HepG2 (cell line): Measurements from ENCODE around the gene CAMTA1. TPM values are rescaled to one million over a fixed set of nuclear protein-coding genes. Genes with fewer than 3 reads are reported as not detected.
A peak's percentile ranks its signal among the peaks of the same experiment; 100 is the strongest.

Source experiments
- ATAC-seq: fragments of 200-7000 bp; cut with Tn5 transposase; 3 replicates; pipeline ENCODE4 v1.9.1; 2020; ENCODE audit warnings: mild to moderate bottlenecking, moderate library complexity
- BruUV-seq: library from RNA; stranded (reverse); fragments of 400-500 nt; replicated peaks from 2 replicates; lab custom pipeline; 2021; lab: Mats Ljungman, UMichigan
- CTCF ChIA-PET: fragments of 300-600 bp; formaldehyde crosslinking; extraction: SDS; loops from one replicate; lab custom pipeline; 2021; ENCODE audit warnings: low total read pairs, inconsistent platforms, low intra/inter-chr PET ratio; lab: Yijun Ruan, JAX
- POLR2A ChIA-PET: fragments of 350-600 bp; sonication (Branson Sonifier 250); formaldehyde crosslinking; loops from one replicate; lab custom pipeline; 2020; ENCODE audit warnings: antibody characterized with exemption, inconsistent platforms; lab: Yijun Ruan, JAX
- DNase-seq: peaks from one replicate; pipeline ENCODE4 v3.0.0-alpha.2; 2015; ENCODE audit warnings: low spot score
- FAIRE-seq: peaks from 3 replicates; lab custom pipeline; 2011; peaks lifted over from hg19 to GRCh38; lab: Jason Lieb, UNC
- H2AFZ ChIP-seq: one replicate; pipeline ENCODE4 v1.6.1; 2011; ENCODE audit warnings: low read length, inconsistent platforms
- H3K27ac ChIP-seq: fragments of 300-600 bp; 3 replicates; pipeline ENCODE4 v1.8.0; 2011; ENCODE audit warnings: mixed run types, mild to moderate bottlenecking, mixed read lengths, low read length, inconsistent platforms; ENCODE audit not compliant: insufficient read depth; ENCODE audit errors: extremely low read length
- H3K27me3 ChIP-seq, 2 experiments: fragments of 200-600 bp in 1 of 2; 2 replicates in 1 of 2; 3 replicates in 1 of 2; pipeline versions ENCODE4 v1.6.0 to v1.8.0; 2011; ENCODE audit warnings: low read length in 2 of 2, mild to moderate bottlenecking in 2 of 2, moderate library complexity in 2 of 2, inconsistent platforms in 1 of 2; ENCODE audit not compliant: insufficient read depth in 2 of 2, control insufficient read depth in 1 of 2
- H3K36me3 ChIP-seq, 2 experiments: fragments of 200-600 bp in 1 of 2; replicated peaks in 1 of 2; 2 replicates in 1 of 2; 3 replicates in 1 of 2; pipeline versions ENCODE4 v1.5.1 to v1.8.0; 2011; ENCODE audit warnings: low read length in 2 of 2, inconsistent platforms in 1 of 2; ENCODE audit not compliant: insufficient read depth in 2 of 2, control insufficient read depth in 1 of 2
- H3K4me1 ChIP-seq: 2 replicates; pipeline ENCODE4 v1.5.1; 2012; ENCODE audit warnings: low read length, inconsistent platforms; ENCODE audit not compliant: insufficient read depth
- H3K4me2 ChIP-seq: 2 replicates; pipeline ENCODE4 v1.6.0; 2011; ENCODE audit warnings: low read depth, low read length, inconsistent platforms
- H3K4me3 ChIP-seq, 3 experiments: fragments of 200-600 bp in 1 of 3; sonication (generic), shearing (Covaris generic) in 1 of 3; replicated peaks in 1 of 3; 2 replicates each; pipeline ENCODE4 v1.5.1; 2011 to 2016; ENCODE audit warnings: low read length in 3 of 3, inconsistent platforms in 2 of 3, low read depth in 2 of 3, mild to moderate bottlenecking in 2 of 3, control low read depth in 1 of 3, mixed read lengths in 1 of 3; ENCODE audit not compliant: insufficient read depth in 1 of 3
- H3K79me2 ChIP-seq: one replicate; pipeline ENCODE4 v1.6.1; 2011; ENCODE audit warnings: low read length, inconsistent platforms; ENCODE audit not compliant: insufficient read depth
- H3K9ac ChIP-seq: 2 replicates; pipeline ENCODE4 v1.6.0; 2011; ENCODE audit warnings: mild to moderate bottlenecking, low read depth, low read length, inconsistent platforms; ENCODE audit not compliant: insufficient read depth
- H3K9me3 ChIP-seq: 2 replicates; pipeline ENCODE4 v1.5.1; 2012; ENCODE audit warnings: mild to moderate bottlenecking, low read length
- H4K20me1 ChIP-seq: 2 replicates; pipeline ENCODE4 v1.6.0; 2011; ENCODE audit warnings: inconsistent platforms, mild to moderate bottlenecking, low read length, moderate library complexity; ENCODE audit not compliant: insufficient read depth
- CEBPB ChIP-seq: IDR thresholded peaks from 2 replicates; pipeline ENCODE4 v1.6.1; 2011; ENCODE audit warnings: low read depth, low read length, improper control_type of control experiment, borderline replicate concordance
- KAT8 ChIP-seq: IDR thresholded peaks from 2 replicates; pipeline ENCODE4 v1.6.1; 2016; ENCODE audit warnings: missing genetic modification reagents, missing compliant biosample characterization
- TBX2 ChIP-seq: sonication (generic); formaldehyde crosslinking; IDR thresholded peaks from 2 replicates; pipeline ENCODE4 v1.5.0; 2020; ENCODE audit warnings: missing genetic modification reagents, mild to moderate bottlenecking, borderline replicate concordance
- ZBTB1 ChIP-seq: sonication (generic); formaldehyde crosslinking; IDR thresholded peaks from 2 replicates; pipeline ENCODE4 v1.4.0; 2020; ENCODE audit warnings: missing genetic modification reagents, borderline replicate concordance
- ZNF138 ChIP-seq: sonication (generic); formaldehyde crosslinking; IDR thresholded peaks from 2 replicates; pipeline ENCODE4 v1.5.0; 2020; ENCODE audit warnings: mild to moderate bottlenecking, low read depth, missing genetic modification reagents
- ZNF256 ChIP-seq: sonication (generic); formaldehyde crosslinking; conservative IDR thresholded peaks from 2 replicates; pipeline ENCODE4 v1.4.0; 2020; ENCODE audit warnings: missing genetic modification reagents
- ZNF414 ChIP-seq: sonication (generic); formaldehyde crosslinking; IDR thresholded peaks from 2 replicates; pipeline ENCODE4 v1.5.0; 2020; ENCODE audit warnings: missing genetic modification reagents
- ZNF800 ChIP-seq: sonication (generic); formaldehyde crosslinking; IDR thresholded peaks from 2 replicates; pipeline ENCODE4 v1.4.0; 2020; ENCODE audit warnings: missing genetic modification reagents
- WGBS: methylation state at CpG from one replicate; pipeline ENCODE4 v1.1.6; 2017; ENCODE audit warnings: low lambda C conversion rate; 5-methylcytosine and 5-hydroxymethylcytosine counted together
- in situ Hi-C: cut with HindIII; loops from 2 replicates; pipeline ENCODE4 v1.10.0; 2017; ENCODE audit warnings: low pct_unique_long_range_greater_than_20kb; ENCODE audit not compliant: extremely low pct_ligation_motif_present
- intact Hi-C: fragments of 100-400 bp; cut with micrococcal nuclease; formaldehyde crosslinking; loops from one replicate; pipeline ENCODE4 v1.10.0; 2022; ENCODE audit not compliant: unreplicated experiment
- polyA plus RNA-seq, 8 experiments: library from polyadenylated mRNA; depleted of rRNA in 3 of 8; stranded (reverse) in 7 of 8; unstranded in 1 of 8; fragments of >200 nt; fragmentation: Illumina TruSeq in 4 of 8; extraction: Trizol in 4 of 8; gene quantifications; 2 replicates each; pipeline versions ENCODE4 v1.2.1 to v1.2.3, GENCODE V29; 2011 to 2016; ENCODE audit warnings: low read depth in 4 of 8, missing spikeins in 1 of 8, mixed read lengths in 1 of 8; ENCODE audit not compliant: insufficient read depth in 1 of 8
- total RNA-seq, 5 experiments: library from RNA; depleted of rRNA; stranded (reverse); fragments of >200 nt; fragmentation: Illumina TruSeq; extraction: Trizol; gene quantifications; 2 replicates each; pipeline ENCODE4 v1.2.3, GENCODE V29; 2016; ENCODE audit warnings: low read depth in 1 of 5

CAMTA1 gene
- total and polyA plus RNA-seq, 2 of the 13 experiments (the other 11 are each of a cell fraction or from before 2014, with no cell fraction given): 25.0 to 36.4 TPM

DNA sequence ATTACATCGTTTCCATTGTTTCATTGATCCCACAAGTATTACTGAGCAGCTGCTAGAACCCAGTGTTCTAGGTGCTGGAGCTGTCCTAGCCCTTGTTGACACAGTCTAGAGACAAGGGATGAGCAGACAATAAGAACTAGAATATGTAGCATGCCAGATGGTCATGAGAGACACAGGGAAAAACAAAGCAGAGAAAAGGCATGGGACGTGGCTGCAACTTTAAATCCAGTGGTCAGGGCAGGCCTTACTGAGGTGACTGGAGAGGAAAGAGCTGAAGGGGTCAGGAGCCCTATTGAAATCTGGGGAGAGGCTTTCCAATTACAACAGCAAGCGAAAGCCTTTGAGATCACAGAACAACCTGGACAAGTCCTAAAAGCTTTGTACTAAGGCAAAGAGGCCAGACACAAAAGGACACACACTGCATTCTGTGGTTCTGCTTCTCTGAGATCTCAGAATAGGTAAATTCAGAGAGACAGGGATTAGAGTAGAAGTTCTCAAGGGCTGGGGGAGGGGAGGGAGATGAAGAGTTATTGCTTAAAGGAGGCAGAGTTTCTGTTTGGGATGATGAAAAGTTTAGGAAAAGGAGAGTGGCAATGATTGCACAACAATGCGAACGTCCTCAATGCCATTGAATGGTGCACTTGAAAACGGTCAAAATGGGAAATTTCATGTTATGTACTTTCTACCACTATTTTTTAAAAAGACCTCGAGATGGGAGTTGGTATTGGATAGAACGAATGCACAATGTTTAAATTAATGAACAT lies 518.5 kb downstream of the CAMTA1 start:
- DNase-seq: no peak
- TF ChIP-seq CEBPB: peak; percentile 54; the same call in 1 of the 2 replicates
- TF ChIP-seq ZNF800 (CRISPR knock-in tag): no peak
- TF ChIP-seq ZNF414 (CRISPR knock-in tag): no peak
- Histone ChIP-seq H3K9ac (no peak overlapping the region), H3K27ac (no peak overlapping the region), H3K36me3 (no peaks in the 10 kb centered on the region), H3K9me3 (peaks cover 8% of the 10 kb centered on the region), H3K4me3 (no peak overlapping the region), H3K27me3 (peaks cover 0 to 10% of the 10 kb centered on the region in 2 experiments; a peak in 1 of 5 replicates), H3K79me2 (no peaks in the 10 kb centered on the region), H3K4me1 (peaks cover 10% of the 10 kb centered on the region), H3K4me2 (no peak overlapping the region), H2AFZ (no peak overlapping the region), H4K20me1 (no peaks in the 10 kb centered on the region)
- intact Hi-C loops (no loop called here), in situ Hi-C loops (no loop called here)
- no peak for ATAC-seq
- BruUV-seq: no TSS peak
- no peak for FAIRE-seq
- ChIA-PET POLR2A (no interaction called here), CTCF (no interaction called here)
- WGBS: 13% methylated on average over 8 of the region's 8 CpGs

- in situ Hi-C loops (no loop called here), intact Hi-C loops (no loop called here)
- H3K27me3 ChIP-seq: peaks cover 2 to 7% of the 10 kb centered on the region in 2 experiments; a peak in 3 of 5 replicates
- DNase-seq (no peak), FAIRE-seq (no peak), ATAC-seq (no peak)
- BruUV-seq: no TSS peak
- ChIA-PET CTCF (no interaction called here), POLR2A (no interaction called here)
- H3K79me2 ChIP-seq: no peaks in the 10 kb centered on the region
- no peak overlapping the region for H3K4me2 ChIP-seq
- H3K36me3 ChIP-seq: no peaks in the 10 kb centered on the region
- H4K20me1 ChIP-seq: no peaks in the 10 kb centered on the region
- H3K9me3 ChIP-seq: no peaks in the 10 kb centered on the region
- H2AFZ ChIP-seq: no peak overlapping the region
- no peaks in the 10 kb centered on the region for H3K4me1 ChIP-seq
- no peak overlapping the region for H3K9ac ChIP-seq
- H3K4me3 ChIP-seq: no peak overlapping the region
- 22% methylated on average over 8 of the region's 8 CpGs for WGBS
- no peak overlapping the region for H3K27ac ChIP-seq
- TF ChIP-seq ZNF256 (CRISPR knock-in tag) (no peak), TBX2 (CRISPR knock-in tag) (no peak), ZNF138 (no peak), KAT8 (CRISPR knock-in tag) (no peak), ZBTB1 (CRISPR knock-in tag) (no peak)
Observed at GRCh38 chr1:7313081-7313546, 527.9 kb downstream of the CAMTA1 start.
